GM12878 (cell line): ENCODE measurements around the gene RDH5. TPM values are rescaled to one million over a fixed set of nuclear protein-coding genes. Genes with fewer than 3 reads are reported as not detected.

Experiments used
- ATAC-seq: fragments of 200-7000 bp; cut with Tn5 transposase; 3 replicates; pipeline ENCODE4 v1.9.1; 2020; ENCODE audit warnings: mild to moderate bottlenecking, moderate library complexity
- BruUV-seq: library from RNA; stranded (reverse); fragments of 400-500 nt; replicated peaks from 2 replicates; lab custom pipeline; 2021; lab: Mats Ljungman, UMichigan
- CTCF ChIA-PET: fragments of 300-600 bp; sonication (Branson Sonifier 250); formaldehyde crosslinking; extraction: SDS; loops from one replicate; lab custom pipeline; 2021; ENCODE audit warnings: inconsistent platforms; lab: Yijun Ruan, JAX
- POLR2A ChIA-PET: fragments of 350-600 bp; formaldehyde crosslinking; extraction: SDS; loops from one replicate; lab custom pipeline; 2021; ENCODE audit warnings: inconsistent platforms; lab: Charles Lee
- RAD21 ChIA-PET: fragments of 300-600 bp; sonication (Branson Sonifier 250); formaldehyde crosslinking; loops from one replicate; lab custom pipeline; 2023; ENCODE audit warnings: antibody characterized with exemption; ENCODE audit not compliant: unreplicated experiment; lab: Charles Lee
- SMC1A ChIA-PET: fragments of 300-600 bp; sonication (Branson Sonifier 250); formaldehyde crosslinking; loops from one replicate; lab custom pipeline; 2023; ENCODE audit not compliant: unreplicated experiment, uncharacterized antibody; lab: Charles Lee
- DNase-seq: peaks from one replicate; pipeline ENCODE4 v3.0.0-alpha.2; 2011; ENCODE audit warnings: low read depth, low spot score
- FAIRE-seq: peaks from 3 replicates; lab custom pipeline; 2011; peaks lifted over from hg19 to GRCh38; lab: Jason Lieb, UNC
- H2AFZ ChIP-seq: 2 replicates; pipeline ENCODE4 v1.6.0; 2011; ENCODE audit warnings: low read depth, low read length, control low read depth; ENCODE audit not compliant: control insufficient read depth
- H3K27ac ChIP-seq: 2 replicates; pipeline ENCODE4 v1.5.1; 2011; ENCODE audit warnings: control low read depth; ENCODE audit not compliant: control insufficient read depth, insufficient read depth
- H3K27me3 ChIP-seq, 2 experiments: replicated peaks in 1 of 2; 2 replicates each; pipeline versions ENCODE4 v1.6.0 to v1.6.1; 2011; ENCODE audit warnings: low read length in 1 of 2; ENCODE audit not compliant: control insufficient read depth in 2 of 2, insufficient read depth in 2 of 2
- H3K36me3 ChIP-seq, 2 experiments: 2 replicates each; pipeline ENCODE4 v1.5.1; 2011; ENCODE audit warnings: low read length in 1 of 2; ENCODE audit not compliant: control insufficient read depth in 2 of 2, insufficient read depth in 2 of 2
- H3K4me1 ChIP-seq: 2 replicates; pipeline ENCODE4 v1.6.1; 2011; ENCODE audit warnings: mild to moderate bottlenecking, low read length, moderate library complexity, mixed read lengths; ENCODE audit not compliant: control insufficient read depth, insufficient read depth
- H3K4me2 ChIP-seq: 2 replicates; pipeline ENCODE4 v1.6.0; 2011; ENCODE audit warnings: control low read depth; ENCODE audit not compliant: control insufficient read depth, insufficient read depth
- H3K4me3 ChIP-seq: fragments of 200-600 bp; sonication (generic); 2 replicates; pipeline ENCODE4 v1.5.1; 2016
- H3K79me2 ChIP-seq: 2 replicates; pipeline ENCODE4 v1.6.0; 2011; ENCODE audit warnings: low read length; ENCODE audit not compliant: control insufficient read depth, insufficient read depth
- H3K9ac ChIP-seq: 2 replicates; pipeline ENCODE4 v1.8.0; 2011; ENCODE audit warnings: low read length, control low read depth, mixed read lengths; ENCODE audit not compliant: control insufficient read depth, insufficient read depth
- H3K9me3 ChIP-seq: replicated peaks from 3 replicates; pipeline ENCODE4 v1.5.1; 2011; ENCODE audit warnings: mild to moderate bottlenecking, low read length; ENCODE audit not compliant: control insufficient read depth, insufficient read depth
- H4K20me1 ChIP-seq: 2 replicates; pipeline ENCODE4 v1.6.0; 2011; ENCODE audit not compliant: control insufficient read depth, insufficient read depth
- BCLAF1 ChIP-seq: fragments of 450-650 bp; IDR thresholded peaks from 2 replicates; pipeline ENCODE4 v1.6.1; 2017; ENCODE audit warnings: antibody characterized with exemption, mild to moderate bottlenecking, moderate library complexity
- JUND ChIP-seq: IDR thresholded peaks from 2 replicates; pipeline ENCODE4 v1.6.1; 2012; ENCODE audit warnings: low read depth, mild to moderate bottlenecking, low read length, improper control_type of control experiment, moderate library complexity
- LARP7 ChIP-seq: fragments of 450-650 bp; IDR thresholded peaks from 2 replicates; pipeline ENCODE4 v1.6.1; 2017; ENCODE audit warnings: mild to moderate bottlenecking
- RAD51 ChIP-seq: fragments of 450-650 bp; IDR thresholded peaks from 2 replicates; pipeline ENCODE4 v1.6.1; 2016; ENCODE audit warnings: moderate library complexity, mild to moderate bottlenecking, inconsistent platforms
- SP1 ChIP-seq: IDR thresholded peaks from one replicate; pipeline ENCODE4 v1.6.1; 2011; ENCODE audit warnings: low read depth, low read length
- TARDBP ChIP-seq: IDR thresholded peaks from 2 replicates; pipeline ENCODE4 v1.6.1; 2016; ENCODE audit warnings: borderline replicate concordance
- USF2 ChIP-seq: IDR thresholded peaks from 2 replicates; pipeline ENCODE4 v1.6.1; 2011; ENCODE audit warnings: low read depth, low read length, improper control_type of control experiment, borderline replicate concordance
- ZNF384 ChIP-seq: IDR thresholded peaks from 2 replicates; pipeline ENCODE4 v1.6.1; 2012; ENCODE audit warnings: low read depth, mild to moderate bottlenecking, low read length, improper control_type of control experiment, borderline replicate concordance
- ZNF687 ChIP-seq: fragments of 450-650 bp; IDR thresholded peaks from 2 replicates; pipeline ENCODE4 v1.6.1; 2017; ENCODE audit warnings: mild to moderate bottlenecking, moderate library complexity
- WGBS: methylation state at CpG from one replicate; pipeline ENCODE4 v1.1.6; 2016; ENCODE audit warnings: low lambda C conversion rate; ENCODE audit not compliant: insufficient replicate concordance, insufficient coverage; ENCODE audit errors: missing lambda C conversion rate; 5-methylcytosine and 5-hydroxymethylcytosine counted together
- in situ Hi-C: fragments of 300-500 bp; cut with MboI; formaldehyde crosslinking; loops from 9 replicates; pipeline ENCODE4 v1.14.3; 2018; ENCODE audit warnings: mixed read lengths
- intact Hi-C: fragments of 100-400 bp; cut with micrococcal nuclease; formaldehyde crosslinking; loops from one replicate; pipeline ENCODE4 v1.14.2; 2022; ENCODE audit not compliant: unreplicated experiment
- polyA plus RNA-seq, 11 experiments: library from polyadenylated mRNA; depleted of rRNA in 4 of 11; unstranded in 6 of 11; stranded (reverse) in 5 of 11; fragments of >200 nt; fragmentation: Nextera tagmentation in 4 of 11; fragmentation: Illumina TruSeq in 1 of 11; extraction: Ambion mirVana in 4 of 11; extraction: Trizol in 1 of 11; gene quantifications; 1 replicate in 1 of 11; 2 replicates in 10 of 11; pipeline versions ENCODE4 v1.2.1 to v1.2.3, GENCODE V29; 2011 to 2016; ENCODE audit warnings: inconsistent platforms in 2 of 11, missing spikeins in 2 of 11, low read depth in 1 of 11
- total RNA-seq, 4 experiments: library from RNA; depleted of rRNA in 3 of 4; stranded (reverse); fragments of >200 nt in 3 of 4; fragmentation: Illumina TruSeq in 1 of 4; extraction: Trizol in 1 of 4; gene quantifications; 2 replicates each; pipeline versions ENCODE4 v1.2.1 to v1.2.3, GENCODE V29; 2013 to 2021

Gene RDH5
- total and polyA plus RNA-seq, 10 of the 15 experiments (the other 5 are each of a cell fraction or from before 2014, with no cell fraction given) = 2.6 to 11.6 (median 7.3) TPM

- no peak for FAIRE-seq
- Histone ChIP-seq H3K36me3 (peaks cover 0 to 2% of the 10 kb centered on the region in 2 experiments; a peak in 1 of 4 replicates), H2AFZ (peak overlapping the region; percentile 99), H3K79me2 (peaks cover 13% of the 10 kb centered on the region), H3K9ac (peak overlapping the region; percentile 92), H3K4me2 (peak overlapping the region; percentile 100), H3K27ac (peak overlapping the region; percentile 95), H3K4me1 (peaks cover 20% of the 10 kb centered on the region), H4K20me1 (no peaks in the 10 kb centered on the region), H3K27me3 (no peaks in the 10 kb centered on the region), H3K9me3 (no peaks in the 10 kb centered on the region), H3K4me3 (peak overlapping the region; percentile 81)
- ChIA-PET CTCF (interaction anchor here (0.8 to 11.4 kb wide), 13 partner anchors 8 to 1316 kb away, joined by 3 to 205 read pairs (median 4); partner anchors contain the start of genes CD63 and ITGA7), POLR2A (interaction anchor here (1.0 to 3.5 kb wide), 5 partner anchors 13 to 115 kb away, joined by 3 to 39 read pairs (median 3); partner anchors contain the start of genes CD63 and DNAJC14), SMC1A (interaction anchor here (0.8 to 4.0 kb wide), 9 partner anchors 9 to 70 kb away, joined by 3 to 29 read pairs (median 5); partner anchors contain the start of gene CD63), RAD21 (interaction anchor here (0.7 to 11.0 kb wide), 6 partner anchors 10 to 281 kb away, joined by 3 to 113 read pairs (median 7); partner anchors contain the start of gene CD63)
- no peak for TF ChIP-seq USF2
- no peak for TF ChIP-seq BCLAF1
- TF ChIP-seq RAD51 = no peak
- TF ChIP-seq SP1 = no peak
- TF ChIP-seq ZNF384 = no peak
- no peak for TF ChIP-seq TARDBP
- no peak for TF ChIP-seq LARP7
- TF ChIP-seq JUND = no peak
- TF ChIP-seq ZNF687 = no peak
- WGBS = 62% methylated on average over 7 of the region's 7 CpGs
- intact Hi-C loops (no loop called here), in situ Hi-C loops (no loop called here)
- no peak for DNase-seq
- no peak for ATAC-seq
- BruUV-seq = TSS peak; percentile 79
Measured at GRCh38 chr12:55715169-55715764, 4.9 kb upstream of the RDH5 start.
